GM12865 (cell line): ENCODE results near the gene RAX.

Experiments
- DNase-seq: peaks from one replicate; pipeline ENCODE4 v3.0.0; 2010; ENCODE audit warnings: low read depth
- H3K4me3 ChIP-seq: 2 replicates; pipeline ENCODE4 v1.5.1; 2011; ENCODE audit warnings: mild to moderate bottlenecking, low read depth, low read length, control low read depth
- TF ChIP-seq, protein P1 (sequence below): IDR thresholded peaks from 2 replicates; pipeline ENCODE4 v1.5.1; 2011; ENCODE audit warnings: low read length, control low read depth, low read depth, inconsistent platforms; ENCODE audit not compliant: insufficient read depth; ENCODE audit errors: missing control alignments

Gene RAX

DNA sequence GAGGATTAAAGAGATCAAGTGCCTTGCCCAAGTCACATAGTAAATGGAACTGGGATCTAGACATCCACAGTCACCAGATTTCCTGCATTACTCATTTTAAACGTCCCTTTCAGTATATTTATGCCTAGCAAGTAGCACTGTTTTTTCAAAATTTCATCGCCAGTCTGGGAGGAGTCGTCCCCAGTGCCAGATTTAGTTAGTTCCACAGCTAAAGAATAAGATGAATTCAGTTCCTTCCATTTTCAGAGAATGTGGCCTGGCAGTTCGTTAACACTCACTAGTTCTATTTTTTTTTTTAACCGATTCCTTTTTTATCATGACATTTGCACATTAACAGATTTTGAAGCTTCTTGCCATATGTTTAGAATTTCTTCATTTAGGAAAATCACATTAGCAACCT is 42.1 kb downstream of the RAX start:
- H3K4me3 ChIP-seq = no peak overlapping the region
- no peak for DNase-seq
- TF ChIP-seq, protein P1, sequence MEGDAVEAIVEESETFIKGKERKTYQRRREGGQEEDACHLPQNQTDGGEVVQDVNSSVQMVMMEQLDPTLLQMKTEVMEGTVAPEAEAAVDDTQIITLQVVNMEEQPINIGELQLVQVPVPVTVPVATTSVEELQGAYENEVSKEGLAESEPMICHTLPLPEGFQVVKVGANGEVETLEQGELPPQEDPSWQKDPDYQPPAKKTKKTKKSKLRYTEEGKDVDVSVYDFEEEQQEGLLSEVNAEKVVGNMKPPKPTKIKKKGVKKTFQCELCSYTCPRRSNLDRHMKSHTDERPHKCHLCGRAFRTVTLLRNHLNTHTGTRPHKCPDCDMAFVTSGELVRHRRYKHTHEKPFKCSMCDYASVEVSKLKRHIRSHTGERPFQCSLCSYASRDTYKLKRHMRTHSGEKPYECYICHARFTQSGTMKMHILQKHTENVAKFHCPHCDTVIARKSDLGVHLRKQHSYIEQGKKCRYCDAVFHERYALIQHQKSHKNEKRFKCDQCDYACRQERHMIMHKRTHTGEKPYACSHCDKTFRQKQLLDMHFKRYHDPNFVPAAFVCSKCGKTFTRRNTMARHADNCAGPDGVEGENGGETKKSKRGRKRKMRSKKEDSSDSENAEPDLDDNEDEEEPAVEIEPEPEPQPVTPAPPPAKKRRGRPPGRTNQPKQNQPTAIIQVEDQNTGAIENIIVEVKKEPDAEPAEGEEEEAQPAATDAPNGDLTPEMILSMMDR = no peak

DNA sequence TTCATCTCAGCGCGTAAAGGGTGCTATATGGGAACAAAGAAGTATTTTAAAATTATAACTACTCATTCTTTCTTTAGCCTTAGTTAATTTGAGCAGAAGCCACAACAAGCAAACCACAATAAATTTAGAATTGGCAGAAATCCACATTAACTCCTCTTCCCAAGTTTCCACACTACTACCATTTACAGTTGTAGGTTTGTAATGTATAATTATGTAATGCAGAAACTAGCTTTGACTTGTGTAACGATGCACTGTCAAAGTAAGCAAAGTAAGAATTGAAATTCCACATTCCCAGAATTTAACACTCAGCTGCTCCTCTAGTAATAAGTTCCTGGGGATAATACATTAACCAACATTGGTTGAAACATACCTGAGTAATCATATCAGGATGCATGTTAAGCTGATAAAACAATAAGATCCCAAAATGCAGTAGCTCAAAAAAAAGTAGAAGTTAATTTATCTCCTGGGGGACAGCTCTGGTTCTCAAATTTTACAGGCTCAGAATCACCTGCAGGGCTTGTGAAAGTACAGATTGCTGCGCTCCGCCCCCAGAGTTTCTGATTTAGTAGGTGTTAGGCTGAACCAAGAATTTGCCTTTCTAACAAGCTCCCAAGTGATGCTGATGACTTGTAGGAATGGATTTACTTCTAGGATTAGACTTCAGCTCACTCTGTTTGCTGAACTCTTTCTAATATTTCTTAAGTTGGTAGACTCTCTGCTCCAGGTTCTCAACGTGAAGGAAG is 43.4 kb downstream of the RAX start:
- TF ChIP-seq, protein P1 = no peak
- no peak for DNase-seq
- H3K4me3 ChIP-seq = no peak overlapping the region

DNA sequence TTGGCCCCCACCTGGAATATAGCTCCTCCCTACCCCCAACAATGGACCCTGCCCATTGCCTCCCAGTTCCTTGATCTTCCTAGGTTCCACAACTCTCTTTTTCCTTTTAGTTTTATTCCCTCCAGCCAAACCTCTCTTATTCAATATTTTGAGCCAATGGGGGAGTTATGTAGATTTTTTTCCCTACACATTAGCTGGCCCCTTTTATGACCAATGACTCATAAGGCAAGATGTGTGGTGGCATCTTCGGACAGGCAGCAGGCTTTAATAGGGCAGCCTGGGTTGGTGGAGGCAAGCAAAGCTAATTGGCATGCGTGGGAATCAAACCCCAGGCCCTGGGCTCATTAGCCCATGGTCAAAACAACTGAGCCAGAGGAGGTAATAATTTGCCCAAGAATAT is 44.1 kb downstream of the RAX start:
- TF ChIP-seq, protein P1 = no peak
- H3K4me3 ChIP-seq = no peak overlapping the region
- no peak for DNase-seq

DNA sequence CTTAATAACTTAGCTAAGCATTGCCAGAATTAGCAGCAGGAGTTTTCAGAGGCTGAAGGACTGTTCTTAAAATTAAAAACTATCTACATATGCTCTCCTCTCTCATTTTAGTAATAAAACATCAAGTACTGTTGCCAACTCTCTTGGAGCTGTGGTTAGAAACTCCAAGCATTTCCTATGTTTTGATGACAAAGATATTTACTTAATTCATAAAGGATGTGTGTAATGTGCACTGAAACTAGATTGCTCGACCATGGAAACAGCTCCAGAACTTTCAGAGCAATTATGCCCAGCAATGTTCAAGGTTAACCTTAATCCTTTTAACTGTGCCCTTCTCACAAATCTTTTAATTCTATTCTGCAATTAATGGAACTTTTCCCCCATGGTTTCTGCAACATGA is 44.9 kb downstream of the RAX start:
- DNase-seq = no peak
- TF ChIP-seq, protein P1 = no peak

DNA sequence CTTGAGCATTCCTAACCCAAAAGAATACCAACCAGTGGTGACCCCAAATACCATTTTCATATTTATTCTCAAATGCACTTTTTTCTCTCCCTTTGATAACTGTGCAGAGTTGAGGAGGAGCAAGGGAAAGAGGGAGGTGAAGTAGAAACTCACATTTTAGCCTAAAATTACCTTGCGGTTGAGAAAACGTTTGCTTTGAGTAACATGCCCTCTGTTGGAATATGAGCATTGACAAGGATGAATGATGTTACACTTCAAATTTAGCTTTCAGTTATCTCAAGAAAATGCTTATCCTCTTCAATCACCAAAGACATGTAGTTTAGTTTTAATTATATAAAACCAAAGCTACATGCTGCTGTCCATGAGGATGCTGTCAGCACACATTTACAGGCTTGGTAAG is 50.9 kb downstream of the RAX start:
- H3K4me3 ChIP-seq = no peak overlapping the region
- TF ChIP-seq, protein P1 = no peak
- no peak for DNase-seq

More for the DNA sequence above, 44.9 kb downstream of the RAX start:
- no peak overlapping the region for H3K4me3 ChIP-seq

DNA sequence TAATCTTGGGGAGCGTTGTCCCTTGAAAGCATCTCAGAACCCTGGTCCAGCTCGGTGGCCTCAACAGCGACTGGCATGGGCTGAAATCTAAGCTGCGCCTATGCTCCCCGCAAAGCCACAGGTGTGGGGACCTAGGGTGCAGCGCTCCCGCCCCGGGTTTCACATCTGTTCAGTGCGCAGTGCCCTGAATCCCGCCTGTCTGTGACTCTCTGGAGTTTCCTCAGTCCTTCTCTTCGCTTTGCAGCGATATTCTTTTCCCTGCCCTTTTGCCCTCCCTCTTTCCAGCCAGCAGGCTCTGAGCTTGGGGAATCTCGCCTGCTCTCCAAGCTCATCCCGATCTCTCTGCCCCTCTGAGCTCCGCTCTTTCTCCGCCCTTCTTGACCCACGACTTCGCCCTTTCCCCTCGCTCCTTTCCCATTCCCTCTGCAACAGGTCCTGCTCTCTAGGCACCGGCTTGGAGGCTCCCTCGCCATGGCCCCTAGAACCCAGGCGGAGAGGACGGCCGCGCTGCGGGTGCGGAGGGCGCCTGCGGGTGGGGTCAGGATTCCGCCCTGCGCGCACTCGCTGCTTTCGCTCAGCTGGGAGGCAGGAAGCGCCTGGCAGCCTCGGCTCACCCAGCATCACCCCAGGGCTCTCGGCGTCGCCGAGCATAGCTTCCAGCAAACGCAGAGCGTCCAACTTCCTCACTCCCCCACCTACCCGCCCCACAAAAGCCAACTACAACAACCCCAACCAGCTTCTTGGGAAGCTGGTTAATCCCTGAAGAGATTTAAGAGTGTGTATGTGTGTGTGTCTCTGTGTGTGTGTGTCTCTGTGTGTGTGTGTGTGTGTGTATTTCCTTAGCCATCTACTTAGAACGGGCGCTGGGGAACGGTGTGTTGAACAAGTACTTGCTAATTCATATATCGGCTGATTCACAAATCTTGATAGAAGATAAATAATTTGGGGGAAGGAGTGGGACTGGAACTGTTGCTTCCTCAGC is 52.2 kb downstream of the RAX start:
- no peak for DNase-seq
- no peak overlapping the region for H3K4me3 ChIP-seq

More for the DNA sequence above, 52.2 kb downstream of the RAX start:
- TF ChIP-seq, protein P1 = no peak
